ENCODE results near the gene DCC. TPM values are rescaled to one million over a fixed set of nuclear protein-coding genes. Genes with fewer than 3 reads are reported as not detected.

Gene DCC
- total and polyA plus RNA-seq, 2 experiments from 2014 or later = 0.53 to 0.73 TPM

DNA sequence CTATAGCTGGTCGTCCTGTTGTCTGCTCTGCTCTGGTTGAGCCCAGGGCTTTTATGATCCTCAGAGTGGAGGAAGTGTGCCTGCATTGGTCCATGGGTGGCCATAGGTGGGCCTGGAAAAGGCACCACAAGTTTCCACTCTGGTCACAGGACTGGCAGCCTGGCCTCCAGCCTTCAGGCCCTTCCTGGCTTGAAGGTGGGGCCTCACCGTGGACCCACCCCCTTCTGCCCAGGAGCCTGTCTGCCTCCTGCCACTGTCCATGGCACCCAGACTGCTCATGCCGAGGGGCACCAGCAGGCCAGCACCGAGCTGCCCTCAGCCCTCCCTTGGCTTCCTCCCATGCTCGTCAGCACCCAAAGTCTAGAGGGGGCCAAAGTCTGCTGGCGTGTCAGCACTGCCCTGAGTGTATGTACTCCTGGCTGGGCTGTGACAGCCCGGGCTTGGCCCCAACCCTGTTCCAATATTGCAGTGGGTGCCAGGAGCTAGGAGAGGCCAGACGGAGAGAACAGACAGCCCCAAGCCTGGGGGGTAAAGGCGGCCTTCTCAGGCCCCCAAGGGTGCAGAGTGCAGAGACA, 529.4 kb downstream of the DCC start:
- H3K27ac Mint-ChIP-seq = no peak overlapping the region
- no peaks in the 10 kb centered on the region for H3K36me3 ChIP-seq (ENCODE audit: insufficient read depth)
- no peak overlapping the region for H2AFZ ChIP-seq
- no peak overlapping the region for H3K27ac ChIP-seq (ENCODE audit: low read depth)
- peaks cover 7% of the 10 kb centered on the region; the same call in 2 of the 3 replicates for H3K4me1 Mint-ChIP-seq
- H3K4me2 ChIP-seq = no peak overlapping the region
- H3K9me3 Mint-ChIP-seq = no peaks in the 10 kb centered on the region; the same call in 2 of the 3 replicates
- DNase-seq (ENCODE audit: low spot score) = no peak
- TF ChIP-seq, protein P1, sequence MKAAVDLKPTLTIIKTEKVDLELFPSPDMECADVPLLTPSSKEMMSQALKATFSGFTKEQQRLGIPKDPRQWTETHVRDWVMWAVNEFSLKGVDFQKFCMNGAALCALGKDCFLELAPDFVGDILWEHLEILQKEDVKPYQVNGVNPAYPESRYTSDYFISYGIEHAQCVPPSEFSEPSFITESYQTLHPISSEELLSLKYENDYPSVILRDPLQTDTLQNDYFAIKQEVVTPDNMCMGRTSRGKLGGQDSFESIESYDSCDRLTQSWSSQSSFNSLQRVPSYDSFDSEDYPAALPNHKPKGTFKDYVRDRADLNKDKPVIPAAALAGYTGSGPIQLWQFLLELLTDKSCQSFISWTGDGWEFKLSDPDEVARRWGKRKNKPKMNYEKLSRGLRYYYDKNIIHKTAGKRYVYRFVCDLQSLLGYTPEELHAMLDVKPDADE (IDR thresholded peaks at IDR 0.05) = no peak
- H3K4me3 ChIP-seq = no peak overlapping the region
- no peaks in the 10 kb centered on the region for H3K36me3 Mint-ChIP-seq (ENCODE audit: low read depth)
- H3K9me2 ChIP-seq (ENCODE audit: insufficient read depth) = no peaks in the 10 kb centered on the region
- H3K27me3 ChIP-seq (ENCODE audit: insufficient read depth) = no peaks in the 10 kb centered on the region
- H3F3A ChIP-seq (replicated peaks; ENCODE audit: low read depth) = no peaks in the 10 kb centered on the region
- no peak overlapping the region for H3K4me3 Mint-ChIP-seq
- H4K20me1 ChIP-seq (replicated peaks; ENCODE audit: insufficient read depth) = no peaks in the 10 kb centered on the region
- no peak for ATAC-seq
- H3K27me3 Mint-ChIP-seq (ENCODE audit: insufficient read depth, low read depth, poor library complexity) = peaks cover 2% of the 10 kb centered on the region
- no peaks in the 10 kb centered on the region for H3K79me2 ChIP-seq (replicated peaks; ENCODE audit: insufficient read depth)
- peaks cover 5% of the 10 kb centered on the region; the same call in 1 of the 2 replicates for H3K4me1 ChIP-seq (ENCODE audit: insufficient read depth)

DNA sequence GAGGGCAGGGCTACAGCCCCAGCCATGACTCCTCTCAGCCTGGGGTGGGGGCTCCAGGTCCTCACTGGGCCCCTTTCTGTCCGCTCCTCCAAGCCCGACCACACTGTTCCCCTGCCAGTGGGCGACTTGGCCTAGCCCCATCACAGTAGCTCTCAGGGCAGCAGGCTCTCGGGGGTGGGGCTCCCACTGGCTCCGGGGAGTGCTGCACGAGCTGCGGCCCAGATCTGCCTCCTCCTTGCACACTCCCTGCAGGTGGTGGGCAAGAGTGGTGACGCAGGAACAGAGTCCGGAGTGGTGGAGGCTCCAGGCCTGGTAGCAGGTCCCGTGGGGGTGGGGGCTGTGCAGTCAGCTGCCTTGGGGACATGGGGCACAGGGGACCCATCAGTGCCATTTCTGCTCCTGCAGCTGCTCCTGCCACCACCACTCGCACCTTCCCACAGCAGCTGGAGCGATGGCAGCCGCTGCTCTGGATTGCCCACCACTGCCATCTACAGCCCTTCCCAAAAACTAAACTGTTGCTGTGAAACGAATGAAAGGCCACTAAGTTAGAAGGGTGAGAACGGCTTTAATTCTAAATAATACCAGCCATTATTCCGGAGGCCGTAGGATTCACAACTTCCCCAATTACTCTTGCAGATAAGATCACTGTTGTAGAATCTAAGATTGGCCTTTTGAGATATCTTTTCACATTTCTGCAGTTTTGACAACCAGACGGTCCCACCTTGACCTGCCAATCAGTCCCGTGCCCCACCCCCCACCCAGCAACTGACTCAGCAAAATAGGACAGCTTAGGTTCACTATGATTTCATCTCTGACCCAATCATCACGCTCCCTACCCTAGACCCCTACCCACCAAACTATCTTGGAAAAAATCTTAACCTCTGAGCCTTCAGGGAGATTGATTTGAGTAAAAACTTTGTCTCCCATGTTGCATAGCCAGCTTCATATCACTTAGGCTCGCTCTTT, 530.2 kb downstream of the DCC start:
- peaks cover 2% of the 10 kb centered on the region for H3K27me3 Mint-ChIP-seq (ENCODE audit: insufficient read depth, low read depth, poor library complexity)
- Histone ChIP-seq H3K4me2 (no peak overlapping the region), H3K79me2 (replicated peaks; ENCODE audit: insufficient read depth) (no peaks in the 10 kb centered on the region), H3K36me3 (ENCODE audit: insufficient read depth) (no peaks in the 10 kb centered on the region), H4K20me1 (replicated peaks; ENCODE audit: insufficient read depth) (no peaks in the 10 kb centered on the region), H3K27ac (ENCODE audit: low read depth) (no peak overlapping the region), H3F3A (replicated peaks; ENCODE audit: low read depth) (no peaks in the 10 kb centered on the region), H3K9me2 (ENCODE audit: insufficient read depth) (no peaks in the 10 kb centered on the region), H3K27me3 (ENCODE audit: insufficient read depth) (no peaks in the 10 kb centered on the region), H3K4me1 (ENCODE audit: insufficient read depth) (peaks cover 5% of the 10 kb centered on the region; the same call in 1 of the 2 replicates), H3K4me3 (no peak overlapping the region), H2AFZ (peak overlapping the region; percentile 89)
- ATAC-seq = peak; percentile 95
- H3K36me3 Mint-ChIP-seq (ENCODE audit: low read depth) = no peaks in the 10 kb centered on the region
- peak; percentile 62 for DNase-seq (ENCODE audit: low spot score)
- no peaks in the 10 kb centered on the region; the same call in 2 of the 3 replicates for H3K9me3 Mint-ChIP-seq
- peaks cover 7% of the 10 kb centered on the region; the same call in 2 of the 3 replicates for H3K4me1 Mint-ChIP-seq
- TF ChIP-seq STAT1 (IDR thresholded peaks at IDR 0.05; ENCODE audit: unreplicated experiment) = no peak
- TF ChIP-seq, protein P2, sequence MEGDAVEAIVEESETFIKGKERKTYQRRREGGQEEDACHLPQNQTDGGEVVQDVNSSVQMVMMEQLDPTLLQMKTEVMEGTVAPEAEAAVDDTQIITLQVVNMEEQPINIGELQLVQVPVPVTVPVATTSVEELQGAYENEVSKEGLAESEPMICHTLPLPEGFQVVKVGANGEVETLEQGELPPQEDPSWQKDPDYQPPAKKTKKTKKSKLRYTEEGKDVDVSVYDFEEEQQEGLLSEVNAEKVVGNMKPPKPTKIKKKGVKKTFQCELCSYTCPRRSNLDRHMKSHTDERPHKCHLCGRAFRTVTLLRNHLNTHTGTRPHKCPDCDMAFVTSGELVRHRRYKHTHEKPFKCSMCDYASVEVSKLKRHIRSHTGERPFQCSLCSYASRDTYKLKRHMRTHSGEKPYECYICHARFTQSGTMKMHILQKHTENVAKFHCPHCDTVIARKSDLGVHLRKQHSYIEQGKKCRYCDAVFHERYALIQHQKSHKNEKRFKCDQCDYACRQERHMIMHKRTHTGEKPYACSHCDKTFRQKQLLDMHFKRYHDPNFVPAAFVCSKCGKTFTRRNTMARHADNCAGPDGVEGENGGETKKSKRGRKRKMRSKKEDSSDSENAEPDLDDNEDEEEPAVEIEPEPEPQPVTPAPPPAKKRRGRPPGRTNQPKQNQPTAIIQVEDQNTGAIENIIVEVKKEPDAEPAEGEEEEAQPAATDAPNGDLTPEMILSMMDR (conservative IDR thresholded peaks at IDR 0.05; ENCODE audit: low read depth in 2 of 2) = peak; percentile 51 to 74
- TF ChIP-seq, protein P3, sequence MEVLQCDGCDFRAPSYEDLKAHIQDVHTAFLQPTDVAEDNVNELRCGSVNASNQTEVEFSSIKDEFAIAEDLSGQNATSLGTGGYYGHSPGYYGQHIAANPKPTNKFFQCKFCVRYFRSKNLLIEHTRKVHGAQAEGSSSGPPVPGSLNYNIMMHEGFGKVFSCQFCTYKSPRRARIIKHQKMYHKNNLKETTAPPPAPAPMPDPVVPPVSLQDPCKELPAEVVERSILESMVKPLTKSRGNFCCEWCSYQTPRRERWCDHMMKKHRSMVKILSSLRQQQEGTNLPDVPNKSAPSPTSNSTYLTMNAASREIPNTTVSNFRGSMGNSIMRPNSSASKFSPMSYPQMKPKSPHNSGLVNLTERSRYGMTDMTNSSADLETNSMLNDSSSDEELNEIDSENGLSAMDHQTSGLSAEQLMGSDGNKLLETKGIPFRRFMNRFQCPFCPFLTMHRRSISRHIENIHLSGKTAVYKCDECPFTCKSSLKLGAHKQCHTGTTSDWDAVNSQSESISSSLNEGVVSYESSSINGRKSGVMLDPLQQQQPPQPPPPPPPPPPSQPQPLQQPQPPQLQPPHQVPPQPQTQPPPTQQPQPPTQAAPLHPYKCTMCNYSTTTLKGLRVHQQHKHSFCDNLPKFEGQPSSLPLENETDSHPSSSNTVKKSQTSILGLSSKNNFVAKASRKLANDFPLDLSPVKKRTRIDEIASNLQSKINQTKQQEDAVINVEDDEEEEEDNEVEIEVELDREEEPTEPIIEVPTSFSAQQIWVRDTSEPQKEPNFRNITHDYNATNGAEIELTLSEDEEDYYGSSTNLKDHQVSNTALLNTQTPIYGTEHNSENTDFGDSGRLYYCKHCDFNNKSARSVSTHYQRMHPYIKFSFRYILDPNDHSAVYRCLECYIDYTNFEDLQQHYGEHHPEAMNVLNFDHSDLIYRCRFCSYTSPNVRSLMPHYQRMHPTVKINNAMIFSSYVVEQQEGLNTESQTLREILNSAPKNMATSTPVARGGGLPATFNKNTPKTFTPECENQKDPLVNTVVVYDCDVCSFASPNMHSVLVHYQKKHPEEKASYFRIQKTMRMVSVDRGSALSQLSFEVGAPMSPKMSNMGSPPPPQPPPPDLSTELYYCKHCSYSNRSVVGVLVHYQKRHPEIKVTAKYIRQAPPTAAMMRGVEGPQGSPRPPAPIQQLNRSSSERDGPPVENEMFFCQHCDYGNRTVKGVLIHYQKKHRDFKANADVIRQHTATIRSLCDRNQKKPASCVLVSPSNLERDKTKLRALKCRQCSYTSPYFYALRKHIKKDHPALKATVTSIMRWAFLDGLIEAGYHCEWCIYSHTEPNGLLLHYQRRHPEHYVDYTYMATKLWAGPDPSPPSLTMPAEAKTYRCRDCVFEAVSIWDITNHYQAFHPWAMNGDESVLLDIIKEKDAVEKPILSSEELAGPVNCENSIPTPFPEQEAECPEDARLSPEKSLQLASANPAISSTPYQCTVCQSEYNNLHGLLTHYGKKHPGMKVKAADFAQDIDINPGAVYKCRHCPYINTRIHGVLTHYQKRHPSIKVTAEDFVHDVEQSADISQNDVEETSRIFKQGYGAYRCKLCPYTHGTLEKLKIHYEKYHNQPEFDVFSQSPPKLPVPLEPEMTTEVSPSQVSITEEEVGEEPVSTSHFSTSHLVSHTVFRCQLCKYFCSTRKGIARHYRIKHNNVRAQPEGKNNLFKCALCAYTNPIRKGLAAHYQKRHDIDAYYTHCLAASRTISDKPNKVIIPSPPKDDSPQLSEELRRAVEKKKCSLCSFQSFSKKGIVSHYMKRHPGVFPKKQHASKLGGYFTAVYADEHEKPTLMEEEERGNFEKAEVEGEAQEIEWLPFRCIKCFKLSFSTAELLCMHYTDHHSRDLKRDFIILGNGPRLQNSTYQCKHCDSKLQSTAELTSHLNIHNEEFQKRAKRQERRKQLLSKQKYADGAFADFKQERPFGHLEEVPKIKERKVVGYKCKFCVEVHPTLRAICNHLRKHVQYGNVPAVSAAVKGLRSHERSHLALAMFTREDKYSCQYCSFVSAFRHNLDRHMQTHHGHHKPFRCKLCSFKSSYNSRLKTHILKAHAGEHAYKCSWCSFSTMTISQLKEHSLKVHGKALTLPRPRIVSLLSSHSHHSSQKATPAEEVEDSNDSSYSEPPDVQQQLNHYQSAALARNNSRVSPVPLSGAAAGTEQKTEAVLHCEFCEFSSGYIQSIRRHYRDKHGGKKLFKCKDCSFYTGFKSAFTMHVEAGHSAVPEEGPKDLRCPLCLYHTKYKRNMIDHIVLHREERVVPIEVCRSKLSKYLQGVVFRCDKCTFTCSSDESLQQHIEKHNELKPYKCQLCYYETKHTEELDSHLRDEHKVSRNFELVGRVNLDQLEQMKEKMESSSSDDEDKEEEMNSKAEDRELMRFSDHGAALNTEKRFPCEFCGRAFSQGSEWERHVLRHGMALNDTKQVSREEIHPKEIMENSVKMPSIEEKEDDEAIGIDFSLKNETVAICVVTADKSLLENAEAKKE (CRISPR knock-in tag; IDR thresholded peaks at IDR 0.05) = no peak
- no peak for TF ChIP-seq ZNF331 (CRISPR knock-in tag; IDR thresholded peaks at IDR 0.05; ENCODE audit: low read depth)
- TF ChIP-seq JUNB (IDR thresholded peaks at IDR 0.05; ENCODE audit: unreplicated experiment) = no peak
- H3K4me3 Mint-ChIP-seq = no peak overlapping the region
- H3K27ac Mint-ChIP-seq = peak overlapping the region; percentile 87

Measured in GM23338 (cell line).